NCI-H1417 (cell line): Measurements from ENCODE around the gene CCDC39.
A peak's percentile ranks its signal among the peaks of the same experiment; 100 is the strongest.
"Not testable (repeated sequence)": the region's sequence is repeated elsewhere in the genome, so short reads cannot be mapped to it uniquely, and the experiment has no call there.

Experiments used
- DNase-seq, 3 experiments: peaks; one replicate each; lab custom pipeline; 2025; lab: John Stamatoyannopoulos, UW

CCDC39 gene

GRCh38 chr3:180624714-180625113 lies 54.6 kb downstream of the CCDC39 start:
- no peak for DNase-seq

- no peak for DNase-seq
Observed at GRCh38 chr3:180619723-180620122, 59.6 kb downstream of the CCDC39 start.

GRCh38 chr3:180618563-180618962 lies 60.7 kb downstream of the CCDC39 start:
- not testable (repeated sequence) for DNase-seq

- peak in 1 of 3 experiments; percentile 48 for DNase-seq
Observed at GRCh38 chr3:180617049-180617448, 62.2 kb downstream of the CCDC39 start.

- DNase-seq, result no peak
Observed at GRCh38 chr3:180615954-180616353, 63.3 kb downstream of the CCDC39 start.

GRCh38 chr3:180612364-180612763 lies 66.9 kb downstream of the CCDC39 start:
- DNase-seq, result no peak

- DNase-seq, result no peak
Observed at GRCh38 chr3:180611006-180611405, 68.3 kb downstream of the CCDC39 start.

GRCh38 chr3:180601688-180602666 lies 77.3 kb downstream of the CCDC39 start, which contains the start of gene TTC14:
TTC14 (plus strand) TSS chr3:180602163; CDS start chr3:180602262, 99 bp downstream.
- peak; percentile 94 to 98 (median 98) for DNase-seq

- DNase-seq, result no peak
Observed at GRCh38 chr3:180600473-180600872, 78.8 kb downstream of the CCDC39 start.

GRCh38 chr3:180595559-180595935 lies 83.7 kb downstream of the CCDC39 start:
- no peak for DNase-seq

GRCh38 chr3:180594631-180595558 lies 84.4 kb downstream of the CCDC39 start:
- DNase-seq, result peak; percentile 13 to 80 (median 23)

- not testable (repeated sequence) for DNase-seq
Observed at GRCh38 chr3:180593631-180594030, 85.7 kb downstream of the CCDC39 start.

GRCh38 chr3:180590396-180590795 lies 88.9 kb downstream of the CCDC39 start:
- DNase-seq, result no peak

GRCh38 chr3:180580934-180581333 lies 98.4 kb downstream of the CCDC39 start:
- no peak for DNase-seq

- DNase-seq, result no peak
Observed at GRCh38 chr3:180575571-180575970, 103.7 kb downstream of the CCDC39 start.

- DNase-seq, result no peak
Observed at GRCh38 chr3:180571831-180572598, 107.3 kb downstream of the CCDC39 start.

- DNase-seq, result no peak
Observed at GRCh38 chr3:180570238-180570637, 109.1 kb downstream of the CCDC39 start.

GRCh38 chr3:180564676-180565075 lies 114.6 kb downstream of the CCDC39 start:
- no peak for DNase-seq
